Neutrophil (primary cell): Measurements from ENCODE around the gene CFB.
"Not testable (repeated sequence)": the region's sequence is repeated elsewhere in the genome, so short reads cannot be mapped to it uniquely, and the experiment has no call there.

Experiments
- H3K27ac ChIP-seq: fragments of 200-600 bp; sonication (generic); 2 replicates; pipeline ENCODE4 v1.5.1; 2016; ENCODE audit warnings: mild to moderate bottlenecking, moderate library complexity
- H3K27me3 ChIP-seq: fragments of 200-600 bp; sonication (generic); 2 replicates; pipeline ENCODE4 v1.6.0; 2016; ENCODE audit warnings: mild to moderate bottlenecking
- H3K36me3 ChIP-seq: fragments of 200-600 bp; sonication (generic); 2 replicates; pipeline ENCODE4 v1.5.1; 2017
- H3K4me1 ChIP-seq, 2 experiments: fragments of 200-600 bp in 1 of 2; sonication (generic) in 1 of 2; 1 replicate in 1 of 2; 2 replicates in 1 of 2; pipeline versions ENCODE4 v1.5.1 to v1.6.1; 2013 to 2016; ENCODE audit warnings: low read depth in 1 of 2, low read length in 1 of 2, mild to moderate bottlenecking in 1 of 2, moderate library complexity in 1 of 2; ENCODE audit not compliant: control insufficient read depth in 1 of 2, insufficient read depth in 1 of 2
- H3K4me3 ChIP-seq, 2 experiments: fragments of 200-600 bp in 1 of 2; sonication (generic) in 1 of 2; 1 replicate in 1 of 2; 2 replicates in 1 of 2; pipeline ENCODE4 v1.5.1; 2013 to 2016; ENCODE audit warnings: low read depth in 1 of 2, low read length in 1 of 2, mild to moderate bottlenecking in 1 of 2, moderate library complexity in 1 of 2
- H3K9me3 ChIP-seq: fragments of 200-600 bp; sonication (generic); 2 replicates; pipeline ENCODE4 v1.5.1; 2016
- TF ChIP-seq, protein P1 (sequence below): fragments of 200-600 bp; sonication (generic); IDR thresholded peaks from 2 replicates; pipeline ENCODE4 v1.5.1; 2016; ENCODE audit warnings: antibody characterized with exemption

The CFB gene

DNA sequence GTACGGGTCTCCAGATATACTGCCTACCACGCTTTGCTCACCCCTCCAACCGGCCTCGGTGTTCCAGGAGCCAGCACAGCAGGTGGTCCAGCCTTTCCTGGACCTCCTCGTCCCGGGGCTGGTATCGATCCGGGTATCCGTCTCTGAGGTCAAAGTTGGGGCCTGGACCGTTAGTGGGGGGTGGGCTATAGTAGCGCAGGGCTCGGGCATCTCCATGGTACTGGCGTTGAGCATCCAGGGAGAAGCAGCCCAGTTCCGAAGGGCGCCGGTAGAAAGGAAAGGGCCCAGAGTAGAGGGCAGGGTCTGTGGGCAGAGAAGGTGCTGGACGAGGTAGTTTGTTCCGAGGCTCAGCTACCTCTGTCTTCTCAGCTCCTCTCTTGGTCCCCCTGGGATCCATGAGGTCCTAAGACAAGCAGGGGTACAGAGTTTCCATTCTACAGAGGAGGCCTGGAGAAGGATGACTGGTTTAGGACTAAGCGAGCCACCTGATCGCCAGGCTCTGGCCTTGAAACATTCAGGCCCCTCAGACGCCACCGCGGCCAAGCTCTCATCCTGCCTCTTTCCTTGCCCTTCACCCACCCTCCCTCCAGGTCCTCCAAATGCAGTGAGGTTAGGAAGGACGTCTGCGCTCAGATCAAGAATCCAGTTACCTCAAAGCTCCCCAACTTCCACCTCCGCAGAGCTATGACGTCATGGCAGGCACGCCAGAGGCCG lies 25.5 kb downstream of the CFB start:
- Histone ChIP-seq H3K9me3 (no peaks in the 10 kb centered on the region), H3K27me3 (no peaks in the 10 kb centered on the region), H3K36me3 (peaks cover 43% of the 10 kb centered on the region), H3K4me3 (peak overlapping the region; percentile 81 to 93), H3K4me1 (peaks cover 19 to 29% of the 10 kb centered on the region in 2 experiments), H3K27ac (peak overlapping the region; percentile 100)
- TF ChIP-seq, protein P1, sequence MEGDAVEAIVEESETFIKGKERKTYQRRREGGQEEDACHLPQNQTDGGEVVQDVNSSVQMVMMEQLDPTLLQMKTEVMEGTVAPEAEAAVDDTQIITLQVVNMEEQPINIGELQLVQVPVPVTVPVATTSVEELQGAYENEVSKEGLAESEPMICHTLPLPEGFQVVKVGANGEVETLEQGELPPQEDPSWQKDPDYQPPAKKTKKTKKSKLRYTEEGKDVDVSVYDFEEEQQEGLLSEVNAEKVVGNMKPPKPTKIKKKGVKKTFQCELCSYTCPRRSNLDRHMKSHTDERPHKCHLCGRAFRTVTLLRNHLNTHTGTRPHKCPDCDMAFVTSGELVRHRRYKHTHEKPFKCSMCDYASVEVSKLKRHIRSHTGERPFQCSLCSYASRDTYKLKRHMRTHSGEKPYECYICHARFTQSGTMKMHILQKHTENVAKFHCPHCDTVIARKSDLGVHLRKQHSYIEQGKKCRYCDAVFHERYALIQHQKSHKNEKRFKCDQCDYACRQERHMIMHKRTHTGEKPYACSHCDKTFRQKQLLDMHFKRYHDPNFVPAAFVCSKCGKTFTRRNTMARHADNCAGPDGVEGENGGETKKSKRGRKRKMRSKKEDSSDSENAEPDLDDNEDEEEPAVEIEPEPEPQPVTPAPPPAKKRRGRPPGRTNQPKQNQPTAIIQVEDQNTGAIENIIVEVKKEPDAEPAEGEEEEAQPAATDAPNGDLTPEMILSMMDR, result no peak

DNA sequence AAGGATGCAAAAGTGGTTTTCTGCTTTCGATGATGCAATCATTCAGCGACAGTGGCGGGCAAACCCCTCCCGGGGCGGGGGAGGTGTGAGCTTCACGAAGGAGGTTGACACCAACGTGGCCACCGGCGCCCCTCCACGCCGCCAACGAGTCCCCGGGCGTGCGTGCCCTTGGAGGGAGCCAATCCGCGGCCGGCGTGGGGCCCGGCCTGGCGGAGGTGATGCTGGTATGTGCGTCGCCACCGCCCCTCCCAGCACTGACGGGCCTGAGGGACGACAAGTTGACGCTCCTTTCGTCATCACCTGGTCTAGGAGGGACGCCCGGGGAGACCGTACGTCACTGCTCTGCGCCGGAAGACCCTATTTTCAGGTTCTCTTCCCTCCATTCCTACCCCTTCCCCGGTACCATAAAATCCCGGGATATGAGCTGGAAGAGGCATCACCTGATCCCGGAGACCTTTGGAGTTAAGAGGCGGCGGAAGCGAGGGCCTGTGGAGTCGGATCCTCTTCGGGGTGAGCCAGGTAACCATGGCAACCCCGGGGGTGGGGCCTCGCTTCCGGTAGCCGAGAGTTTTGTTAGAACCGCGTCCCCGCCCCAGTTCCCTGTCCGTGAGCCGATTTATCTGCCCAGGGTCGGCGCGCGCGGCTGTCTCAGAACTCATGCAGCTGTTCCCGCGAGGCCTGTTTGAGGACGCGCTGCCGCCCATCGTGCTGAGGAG lies 26.3 kb downstream of the CFB start, which contains the start of gene DXO:
Gene DXO, minus strand, starts transcription at position 146 of the 716 bp plus-strand sequence. CDS start 463 bp downstream, outside the sequence.
- H3K9me3 ChIP-seq, result no peaks in the 10 kb centered on the region
- TF ChIP-seq, protein P1, result peak; percentile 29
- H3K27ac ChIP-seq, result peak within 1 kb of the TSS; percentile 100
- H3K4me3 ChIP-seq, result peak within 1 kb of the TSS; percentile 81 to 93
- no peaks in the 10 kb centered on the region for H3K27me3 ChIP-seq
- peaks cover 19 to 29% of the 10 kb centered on the region in 2 experiments for H3K4me1 ChIP-seq
- H3K36me3 ChIP-seq, result peaks cover 36% of the 10 kb centered on the region

DNA sequence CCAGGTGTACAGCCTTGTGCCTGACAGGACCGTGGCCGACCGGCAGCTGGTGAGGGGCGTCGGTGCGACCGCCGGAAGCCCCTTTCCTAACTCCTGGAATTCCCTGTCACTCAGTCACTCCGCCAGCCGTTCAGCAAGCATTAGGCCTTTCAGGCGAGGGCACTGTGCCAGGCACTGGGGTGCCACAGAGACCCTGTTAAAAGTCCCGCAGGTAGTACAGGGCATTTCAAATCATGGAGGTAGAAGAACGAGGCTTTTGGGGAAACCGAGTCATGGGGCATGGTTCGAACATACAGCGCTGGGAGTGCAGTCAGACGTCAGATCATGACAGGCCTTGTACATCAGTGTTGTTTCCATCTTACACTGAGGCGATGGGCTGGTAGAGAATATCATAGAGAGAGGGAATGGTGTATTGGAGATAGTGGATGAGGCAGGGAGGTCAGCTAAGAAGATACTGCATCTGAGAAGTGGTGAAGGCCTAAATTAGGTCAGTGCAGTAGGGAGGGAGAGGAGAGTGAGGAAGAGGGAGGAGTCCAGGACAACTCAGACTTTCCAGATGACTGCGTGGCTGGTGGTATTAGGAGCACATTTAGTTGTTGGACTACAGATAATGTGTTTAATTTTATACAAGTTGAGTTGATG lies 26.9 kb downstream of the CFB start:
- Histone ChIP-seq H3K9me3 (no peaks in the 10 kb centered on the region), H3K27ac (peak overlapping the region; percentile 100), H3K4me3 (peak overlapping the region; percentile 81 to 93), H3K36me3 (peaks cover 29% of the 10 kb centered on the region), H3K27me3 (no peaks in the 10 kb centered on the region), H3K4me1 (peaks cover 19 to 29% of the 10 kb centered on the region in 2 experiments)
- TF ChIP-seq, protein P1, result no peak

DNA sequence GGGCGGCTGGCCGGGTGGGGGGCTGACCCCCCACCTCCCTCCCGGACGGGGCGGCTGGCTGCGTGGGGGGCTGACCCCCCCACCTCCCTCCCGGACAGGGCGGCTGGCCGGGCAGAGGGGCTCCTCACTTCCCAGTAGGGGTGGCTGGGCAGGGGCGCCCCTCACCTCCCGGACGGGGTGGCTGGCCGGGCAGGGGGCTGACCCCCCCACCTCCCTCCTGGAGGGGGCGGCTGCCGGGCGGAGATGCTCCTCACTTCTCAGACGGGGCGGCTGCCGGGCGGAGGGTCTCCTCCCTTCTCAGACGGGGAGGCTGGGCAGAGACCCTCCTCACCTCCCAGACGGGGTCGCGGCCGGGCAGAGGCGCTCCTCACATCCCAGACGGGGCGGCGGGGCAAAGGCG lies 30.2 kb downstream of the CFB start:
- H3K36me3 ChIP-seq, result peaks cover 15% of the 10 kb centered on the region
- H3K4me1 ChIP-seq, result peaks cover 16 to 23% of the 10 kb centered on the region in 2 experiments
- not testable (repeated sequence) for H3K27me3 ChIP-seq, H3K9me3 ChIP-seq, H3K4me3 ChIP-seq, H3K27ac ChIP-seq

DNA sequence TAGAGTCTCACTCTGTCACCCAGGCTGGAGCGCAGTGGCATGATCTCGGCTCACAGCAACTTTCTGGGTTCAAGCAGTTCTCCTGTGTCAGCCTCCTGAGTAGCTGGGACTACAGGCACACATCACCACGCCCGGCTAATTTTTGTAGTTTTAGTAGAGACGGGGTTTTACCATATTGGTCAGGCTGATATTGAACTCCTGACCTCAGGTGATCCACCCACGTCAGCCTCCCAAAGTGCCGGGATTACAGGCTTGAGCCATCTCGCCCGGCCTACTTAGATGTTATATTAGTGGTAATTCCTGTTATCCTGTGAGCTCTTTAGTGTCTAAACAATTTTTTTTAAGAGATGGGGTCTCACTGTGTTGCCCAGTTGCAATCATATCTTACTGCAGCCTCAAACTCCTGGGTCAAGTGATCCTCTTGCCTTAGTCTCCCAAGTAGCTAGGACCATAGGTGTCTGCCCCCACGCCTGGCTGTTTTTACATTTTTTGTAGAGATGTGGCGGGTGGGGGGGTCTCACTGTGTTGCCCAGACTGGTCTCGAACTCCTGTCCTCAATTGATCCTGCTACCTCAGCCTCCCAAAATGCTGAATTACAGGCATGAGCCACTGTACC lies 32.0 kb downstream of the CFB start:
- Histone ChIP-seq H3K9me3 (no peaks in the 10 kb centered on the region), H3K4me3 (no peak overlapping the region), H3K27me3 (no peaks in the 10 kb centered on the region), H3K27ac (no peak overlapping the region), H3K36me3 (peaks cover 15% of the 10 kb centered on the region), H3K4me1 (peaks cover 6 to 7% of the 10 kb centered on the region in 2 experiments)
- TF ChIP-seq, protein P1, result no peak
